ENCODE results near the gene OR2AJ1.

GRCh38 chr1:247919952-247920351, 4.7 kb upstream of the OR2AJ1 start, which contains the start of gene OR2T8:
- TF ChIP-seq ESRRG (CRISPR knock-in tag; IDR thresholded peaks at IDR 0.05) (no peak), RARB (CRISPR knock-in tag; IDR thresholded peaks at IDR 0.05) (no peak), CSDC2 (CRISPR knock-in tag; IDR thresholded peaks at IDR 0.05) (no peak)

Measured in SK-N-SH treated with all-trans-retinoic acid at 6 μM for 48 hours (cell line).